ENCODE data around the gene RNPS1. TPM values are rescaled to one million over a fixed set of nuclear protein-coding genes. Genes with fewer than 3 reads are reported as not detected.
"Not testable (repeated sequence)": the region's sequence is repeated elsewhere in the genome, so short reads cannot be mapped to it uniquely, and the experiment has no call there.

The RNPS1 gene
- polyA plus RNA-seq, 12 donors = 151 to 206 (median 167) TPM; not detected in 1

- DNase-seq = no peak
Observed at GRCh38 chr16:2270588-2271470, 2.9 kb upstream of the RNPS1 start.

GRCh38 chr16:2270070-2270462 lies 2.1 kb upstream of the RNPS1 start:
- DNase-seq = no peak

- DNase-seq = not testable (repeated sequence)
Observed at GRCh38 chr16:2267505-2267912, 417 bp downstream of the RNPS1 start.

GRCh38 chr16:2266887-2267286 lies 1.0 kb downstream of the RNPS1 start:
- not testable (repeated sequence) for DNase-seq

GRCh38 chr16:2263026-2263425 lies 4.9 kb downstream of the RNPS1 start:
- DNase-seq = not testable (repeated sequence)

GRCh38 chr16:2260250-2260649 lies 7.7 kb downstream of the RNPS1 start:
- DNase-seq = no peak

GRCh38 chr16:2258530-2258929 lies 9.4 kb downstream of the RNPS1 start:
- DNase-seq = not testable (repeated sequence)

- DNase-seq = no peak
Observed at GRCh38 chr16:2257726-2258125, 10.2 kb downstream of the RNPS1 start.

GRCh38 chr16:2256531-2257140 lies 11.3 kb downstream of the RNPS1 start:
- DNase-seq = no peak

- no peak for DNase-seq
Observed at GRCh38 chr16:2253293-2253692, 14.6 kb downstream of the RNPS1 start.

GRCh38 chr16:2252806-2253148 lies 15.1 kb downstream of the RNPS1 start:
- no peak for DNase-seq

- peak; percentile 92 for DNase-seq
Observed at GRCh38 chr16:2251296-2252111, 16.4 kb downstream of the RNPS1 start, which contains the start of gene ECI1. ECI1 (minus strand) TSS chr16:2251587; CDS start chr16:2251566, 21 bp downstream.

GRCh38 chr16:2250652-2251295 lies 17.2 kb downstream of the RNPS1 start:
- DNase-seq = no peak

- DNase-seq = no peak
Observed at GRCh38 chr16:2246301-2246885, 21.5 kb downstream of the RNPS1 start.

GRCh38 chr16:2244926-2245795 lies 22.8 kb downstream of the RNPS1 start:
- no peak for DNase-seq

GRCh38 chr16:2244301-2244700 lies 23.6 kb downstream of the RNPS1 start:
- no peak for DNase-seq

- no peak for DNase-seq
Observed at GRCh38 chr16:2243781-2244180, 24.1 kb downstream of the RNPS1 start.

- DNase-seq = no peak
Observed at GRCh38 chr16:2243031-2243528, 24.8 kb downstream of the RNPS1 start.

GRCh38 chr16:2242598-2242997 lies 25.3 kb downstream of the RNPS1 start:
- DNase-seq = no peak

GRCh38 chr16:2240331-2240730 lies 27.6 kb downstream of the RNPS1 start:
- DNase-seq = not testable (repeated sequence)
